Caki2 (cell line): Measurements from ENCODE around the gene ADAMTS17. TPM values are rescaled to one million over a fixed set of nuclear protein-coding genes. Genes with fewer than 3 reads are reported as not detected.
"Not testable (repeated sequence)": the region's sequence is repeated elsewhere in the genome, so short reads cannot be mapped to it uniquely, and the experiment has no call there.

Experiments used
- DNase-seq: peaks from one replicate; pipeline ENCODE4 v3.0.0-alpha.2; 2015; ENCODE audit warnings: low read depth
- in situ Hi-C: cut with HindIII; loops from 2 replicates; pipeline ENCODE4 v1.10.0; 2016; ENCODE audit warnings: low sequenced_read_pairs, low pct_unique_long_range_greater_than_20kb, mixed read lengths
- total RNA-seq: library from RNA; depleted of rRNA; stranded (reverse); fragments of >200 nt; shearing (Covaris generic); gene quantifications from 2 replicates; pipeline ENCODE4 v1.2.3, GENCODE V29; 2014; ENCODE audit warnings: low replicate concordance

ADAMTS17 gene
- total RNA-seq, 1 experiment from 2014 or later, result not detected

GRCh38 chr15:100066521-100067280 lies 275.1 kb downstream of the ADAMTS17 start:
- in situ Hi-C loops, DNase-seq: not testable (repeated sequence)

GRCh38 chr15:100061944-100062343 lies 279.8 kb downstream of the ADAMTS17 start:
- in situ Hi-C loops, result no loop called here
- DNase-seq, result no peak

- DNase-seq, result no peak
- in situ Hi-C loops, result no loop called here
Measured at GRCh38 chr15:100060276-100060926, 281.4 kb downstream of the ADAMTS17 start.

GRCh38 chr15:100059521-100059920 lies 282.3 kb downstream of the ADAMTS17 start:
- DNase-seq, result no peak
- in situ Hi-C loops, result no loop called here

- DNase-seq, result no peak
- in situ Hi-C loops, result no loop called here
Measured at GRCh38 chr15:100059094-100059493, 282.7 kb downstream of the ADAMTS17 start.

GRCh38 chr15:100058458-100058857 lies 283.3 kb downstream of the ADAMTS17 start:
- no peak for DNase-seq
- in situ Hi-C loops, result no loop called here

- in situ Hi-C loops, result no loop called here
- DNase-seq, result no peak
Measured at GRCh38 chr15:100057281-100057680, 284.5 kb downstream of the ADAMTS17 start.

- in situ Hi-C loops, result no loop called here
- DNase-seq, result no peak
Measured at GRCh38 chr15:100056411-100057072, 285.2 kb downstream of the ADAMTS17 start.

- in situ Hi-C loops, result no loop called here
- DNase-seq, result no peak
Measured at GRCh38 chr15:100055821-100056220, 286.0 kb downstream of the ADAMTS17 start.

- no peak for DNase-seq
- in situ Hi-C loops, result no loop called here
Measured at GRCh38 chr15:100054539-100054938, 287.2 kb downstream of the ADAMTS17 start.

GRCh38 chr15:100053474-100054121 lies 288.2 kb downstream of the ADAMTS17 start:
- DNase-seq, result no peak

GRCh38 chr15:100052716-100053473 lies 288.9 kb downstream of the ADAMTS17 start:
- in situ Hi-C loops, result no loop called here

More at GRCh38 chr15:100053474-100054121, 288.2 kb downstream of the ADAMTS17 start:
- in situ Hi-C loops, result no loop called here

GRCh38 chr15:100050877-100051786 lies 290.6 kb downstream of the ADAMTS17 start:
- no peak for DNase-seq
- in situ Hi-C loops, result no loop called here

More at GRCh38 chr15:100052716-100053473, 288.9 kb downstream of the ADAMTS17 start:
- no peak for DNase-seq

GRCh38 chr15:100049936-100050876 lies 291.6 kb downstream of the ADAMTS17 start:
- in situ Hi-C loops, result no loop called here
- no peak for DNase-seq

- no peak for DNase-seq
- in situ Hi-C loops, result no loop called here
Measured at GRCh38 chr15:100049483-100049882, 292.3 kb downstream of the ADAMTS17 start.

GRCh38 chr15:100048736-100049135 lies 293.0 kb downstream of the ADAMTS17 start:
- in situ Hi-C loops, result no loop called here
- DNase-seq, result no peak
